CD4-positive, CD25-positive, alpha-beta regulatory T cell (primary cell): ENCODE measurements around the gene THSD7A. TPM values are rescaled to one million over a fixed set of nuclear protein-coding genes. Genes with fewer than 3 reads are reported as not detected.

Experiments used
- ATAC-seq, 2 donors: fragments of 150-1000 bp; cut with Tn5 transposase; one replicate each; pipeline ENCODE4 v1.10.0; 2021; ENCODE audit warnings: low read depth in 2 of 2, moderate number of reproducible peaks in 2 of 2, moderate library complexity in 1 of 2
- DNase-seq, 3 donors: peaks; one replicate each; pipeline versions ENCODE4 v3.0.0 to v3.0.0-alpha.2; 2012 to 2022; ENCODE audit warnings: mixed read lengths in 1 of 3
- H3K27ac ChIP-seq: one replicate; pipeline ENCODE4 v1.7.0; 2013; ENCODE audit warnings: mild to moderate bottlenecking, low read length; ENCODE audit not compliant: insufficient read depth, poor library complexity, severe bottlenecking
- H3K27me3 ChIP-seq: one replicate; pipeline ENCODE4 v1.7.0; 2013; ENCODE audit warnings: low read length; ENCODE audit not compliant: control insufficient read depth, insufficient read depth
- H3K36me3 ChIP-seq: one replicate; pipeline ENCODE4 v1.7.0; 2013; ENCODE audit warnings: mild to moderate bottlenecking, low read length, moderate library complexity; ENCODE audit not compliant: control insufficient read depth, insufficient read depth
- H3K4me1 ChIP-seq: 2 replicates; pipeline ENCODE4 v1.7.0; 2013; ENCODE audit warnings: mild to moderate bottlenecking, low read length; ENCODE audit not compliant: insufficient read depth, control insufficient read depth, poor library complexity, severe bottlenecking
- H3K4me3 ChIP-seq: one replicate; pipeline ENCODE4 v1.7.0; 2013; ENCODE audit warnings: low read depth, mild to moderate bottlenecking, low read length, moderate library complexity
- H3K9me3 ChIP-seq, 2 experiments: 1 replicate in 1 of 2; 2 replicates in 1 of 2; pipeline ENCODE4 v1.7.0; 2013; ENCODE audit warnings: low read length in 2 of 2, mild to moderate bottlenecking in 1 of 2, moderate library complexity in 1 of 2; ENCODE audit not compliant: control insufficient read depth in 2 of 2
- H3K27ac Mint-ChIP-seq, 3 donors: one replicate each; pipeline ENCODE4 v1.8.0; 2020 to 2022; ENCODE audit warnings: mild to moderate bottlenecking in 3 of 3, mixed read lengths in 3 of 3, moderate library complexity in 2 of 3
- H3K27me3 Mint-ChIP-seq: one replicate; pipeline ENCODE4 v1.8.0; 2022; ENCODE audit warnings: mild to moderate bottlenecking, mixed read lengths
- H3K36me3 Mint-ChIP-seq: one replicate; pipeline ENCODE4 v1.8.0; 2020; ENCODE audit warnings: mixed read lengths
- H3K4me1 Mint-ChIP-seq, 4 donors: one replicate each; pipeline ENCODE4 v1.8.0; 2020 to 2022; ENCODE audit warnings: mixed read lengths in 4 of 4, mild to moderate bottlenecking in 1 of 4
- H3K4me3 Mint-ChIP-seq, 4 donors: one replicate each; pipeline ENCODE4 v1.8.0; 2020 to 2022; ENCODE audit warnings: mild to moderate bottlenecking in 4 of 4, mixed read lengths in 4 of 4, moderate library complexity in 3 of 4
- H3K9me3 Mint-ChIP-seq, 7 donors: one replicate each; pipeline ENCODE4 v1.8.0; 2020 to 2022; ENCODE audit warnings: mixed read lengths in 7 of 7, mild to moderate bottlenecking in 3 of 7, moderate library complexity in 2 of 7
- polyA plus RNA-seq, 4 donors: library from polyadenylated mRNA; unstranded; fragments of 300-500 nt; fragmentation: Illumina TruSeq; gene quantifications; one replicate each; pipeline ENCODE4 v1.2.3, GENCODE V29; 2021
- total RNA-seq: library from RNA; stranded (reverse); gene quantifications from one replicate; pipeline ENCODE4 v1.2.3, GENCODE V29; 2022

THSD7A gene
- total and polyA plus RNA-seq, 5 donors from 2014 or later = 0.02 TPM; not detected in 4

DNA sequence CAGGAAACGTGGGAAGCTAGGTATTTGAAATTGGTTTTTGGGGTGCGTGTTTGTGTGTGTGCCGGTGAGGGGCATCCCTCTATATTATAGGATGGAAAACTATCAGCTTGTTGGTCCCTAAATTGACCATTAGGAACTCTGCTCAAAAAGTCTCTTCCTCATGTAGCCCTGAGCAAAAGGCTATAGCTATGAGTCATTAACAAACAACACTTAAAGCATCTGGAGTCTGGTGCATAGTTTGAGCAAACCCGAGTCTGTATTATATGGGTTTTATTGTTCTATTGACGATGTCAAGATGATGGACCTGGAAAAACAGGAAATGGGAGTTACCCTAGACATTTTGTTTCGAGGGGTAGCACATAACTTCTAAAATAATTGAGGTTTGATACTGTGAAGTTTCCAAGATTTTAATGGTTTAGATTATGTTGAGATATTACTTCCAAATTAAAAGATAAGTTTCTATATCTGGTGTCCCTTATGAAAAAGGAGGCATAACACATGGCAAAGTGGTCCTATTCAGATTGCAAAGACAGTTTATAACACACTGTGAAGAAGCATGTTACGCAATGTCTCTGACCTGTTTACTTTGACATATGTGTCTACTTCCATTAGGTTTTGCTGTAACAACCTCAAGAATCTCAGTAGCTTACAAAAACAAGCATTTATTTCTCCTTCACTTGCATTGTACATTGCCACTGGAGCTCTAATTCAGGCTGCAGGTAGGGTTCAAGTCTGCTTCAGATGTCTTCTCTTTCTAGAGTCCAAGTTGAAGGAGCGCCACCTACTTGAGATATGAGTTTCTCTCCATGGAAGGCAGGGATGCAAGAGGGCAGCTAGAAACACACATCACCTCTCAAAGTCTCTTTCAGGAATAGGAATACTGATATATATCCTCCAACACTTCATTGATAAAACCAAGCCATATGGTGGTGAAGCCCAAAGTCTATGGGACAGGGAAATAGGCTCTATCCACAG, 500.6 kb downstream of the THSD7A start:
- Histone ChIP-seq H3K4me1 (no peaks in the 10 kb centered on the region), H3K27me3 (no peaks in the 10 kb centered on the region), H3K9me3 (no peaks in the 10 kb centered on the region), H3K27ac (no peak overlapping the region), H3K4me3 (no peak overlapping the region), H3K36me3 (no peaks in the 10 kb centered on the region)
- no peaks in the 10 kb centered on the region for H3K9me3 Mint-ChIP-seq
- no peak overlapping the region for H3K4me3 Mint-ChIP-seq
- H3K27ac Mint-ChIP-seq = no peak overlapping the region
- ATAC-seq (no peak), DNase-seq (no peak)
- no peaks in the 10 kb centered on the region for H3K36me3 Mint-ChIP-seq
- H3K27me3 Mint-ChIP-seq = no peaks in the 10 kb centered on the region
- no peaks in the 10 kb centered on the region for H3K4me1 Mint-ChIP-seq

DNA sequence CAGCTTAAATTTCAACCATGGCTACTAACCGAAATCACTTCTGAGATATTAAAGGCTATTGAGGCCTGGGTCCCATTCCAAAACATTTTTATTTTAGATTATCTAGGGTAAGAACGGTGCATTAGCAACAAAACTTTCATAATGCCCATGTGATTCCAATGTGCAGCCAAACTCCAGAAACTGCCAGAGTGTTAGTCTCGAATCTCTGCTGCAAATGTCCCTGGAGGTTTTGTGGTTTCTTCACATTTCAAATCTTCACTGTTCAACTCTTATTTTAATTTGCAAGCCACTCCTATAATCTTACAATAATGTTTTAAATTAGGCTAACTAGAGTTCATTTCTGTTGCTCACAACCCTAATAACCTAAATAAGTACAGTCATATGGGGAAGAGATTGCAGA, 501.3 kb downstream of the THSD7A start:
- Histone ChIP-seq H3K4me3 (no peak overlapping the region), H3K9me3 (no peaks in the 10 kb centered on the region), H3K36me3 (no peaks in the 10 kb centered on the region), H3K4me1 (no peaks in the 10 kb centered on the region), H3K27ac (no peak overlapping the region), H3K27me3 (no peaks in the 10 kb centered on the region)
- H3K36me3 Mint-ChIP-seq = no peaks in the 10 kb centered on the region
- H3K27ac Mint-ChIP-seq = no peak overlapping the region
- no peaks in the 10 kb centered on the region for H3K4me1 Mint-ChIP-seq
- no peak overlapping the region for H3K4me3 Mint-ChIP-seq
- H3K9me3 Mint-ChIP-seq = no peaks in the 10 kb centered on the region
- no peaks in the 10 kb centered on the region for H3K27me3 Mint-ChIP-seq
- ATAC-seq = no peak
- DNase-seq = no peak

DNA sequence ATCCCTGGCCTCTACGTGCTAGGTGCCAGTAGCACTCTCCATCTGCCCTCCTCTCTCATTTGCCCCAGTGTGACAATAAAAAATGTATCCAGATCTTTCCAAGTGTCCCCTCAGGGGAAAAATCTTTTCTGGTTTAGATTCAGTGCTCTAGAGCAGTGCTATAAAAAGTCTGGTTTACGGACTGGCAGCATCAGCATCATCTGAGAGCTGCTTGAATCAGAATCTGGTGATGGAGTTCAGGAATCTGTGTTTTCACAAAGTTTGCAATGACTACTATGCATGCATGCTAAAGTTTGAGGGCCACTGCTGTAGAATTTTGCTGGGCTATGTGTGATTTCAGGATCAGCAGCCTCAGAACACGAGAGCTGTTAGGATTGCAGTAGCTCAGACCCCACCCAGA, 501.8 kb downstream of the THSD7A start:
- Mint-ChIP-seq H3K4me1 (no peaks in the 10 kb centered on the region), H3K36me3 (no peaks in the 10 kb centered on the region), H3K27me3 (no peaks in the 10 kb centered on the region), H3K9me3 (no peaks in the 10 kb centered on the region), H3K27ac (no peak overlapping the region), H3K4me3 (no peak overlapping the region)
- DNase-seq (no peak), ATAC-seq (no peak)
- Histone ChIP-seq H3K4me1 (no peaks in the 10 kb centered on the region), H3K27me3 (no peaks in the 10 kb centered on the region), H3K4me3 (no peak overlapping the region), H3K9me3 (no peaks in the 10 kb centered on the region), H3K27ac (no peak overlapping the region), H3K36me3 (no peaks in the 10 kb centered on the region)

DNA sequence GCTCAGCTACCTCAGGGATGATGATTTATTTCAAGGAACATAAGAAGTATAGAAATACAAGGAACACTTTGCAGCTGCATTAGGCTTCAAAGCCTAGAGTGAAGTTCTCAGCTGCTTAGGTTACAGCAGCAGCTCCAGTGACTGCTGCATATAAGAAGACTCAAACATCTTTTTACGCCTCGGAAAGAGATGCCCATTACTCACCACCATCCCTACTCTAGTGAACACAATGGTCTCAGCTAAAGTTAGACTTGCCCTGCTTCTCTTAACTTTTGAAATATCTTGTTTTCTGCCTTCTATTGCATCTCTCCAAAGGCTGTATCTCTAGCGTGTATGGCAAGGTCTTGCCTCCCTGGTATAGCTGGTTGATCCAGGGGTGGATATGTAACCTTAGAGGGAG, 502.4 kb downstream of the THSD7A start:
- no peaks in the 10 kb centered on the region for H3K9me3 ChIP-seq
- Mint-ChIP-seq H3K9me3 (no peaks in the 10 kb centered on the region), H3K4me3 (no peak overlapping the region), H3K27me3 (no peaks in the 10 kb centered on the region), H3K36me3 (no peaks in the 10 kb centered on the region), H3K27ac (no peak overlapping the region), H3K4me1 (no peaks in the 10 kb centered on the region)
- H3K27me3 ChIP-seq = no peaks in the 10 kb centered on the region
- DNase-seq (no peak), ATAC-seq (no peak)
- no peak overlapping the region for H3K4me3 ChIP-seq
- no peaks in the 10 kb centered on the region for H3K4me1 ChIP-seq
- no peak overlapping the region for H3K27ac ChIP-seq
- H3K36me3 ChIP-seq = no peaks in the 10 kb centered on the region

DNA sequence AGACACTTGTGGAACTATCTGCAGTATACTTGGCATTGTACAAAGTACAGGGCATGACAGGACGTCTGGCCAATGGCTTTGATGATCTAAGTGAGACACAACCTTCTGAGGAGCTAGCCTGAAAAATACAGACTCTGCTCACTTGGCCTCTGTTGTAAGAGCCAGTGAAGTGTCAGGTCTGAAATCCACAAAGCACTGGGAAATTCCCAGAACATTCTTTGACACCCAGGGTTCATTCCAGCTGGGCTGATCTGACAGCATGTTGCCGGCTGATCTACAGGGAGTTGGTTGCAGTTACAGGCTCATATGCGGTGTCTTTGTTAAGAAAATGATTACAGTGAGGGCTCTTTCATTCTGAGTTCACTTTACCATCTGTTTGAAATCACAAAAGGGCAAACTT, 503.7 kb downstream of the THSD7A start:
- Mint-ChIP-seq H3K4me3 (no peak overlapping the region), H3K27me3 (no peaks in the 10 kb centered on the region), H3K9me3 (no peaks in the 10 kb centered on the region), H3K36me3 (no peaks in the 10 kb centered on the region), H3K4me1 (no peaks in the 10 kb centered on the region), H3K27ac (no peak overlapping the region)
- H3K4me3 ChIP-seq = no peak overlapping the region
- no peaks in the 10 kb centered on the region for H3K36me3 ChIP-seq
- ATAC-seq = no peak
- no peaks in the 10 kb centered on the region for H3K27me3 ChIP-seq
- no peaks in the 10 kb centered on the region for H3K9me3 ChIP-seq
- no peak for DNase-seq
- H3K27ac ChIP-seq = no peak overlapping the region
- no peaks in the 10 kb centered on the region for H3K4me1 ChIP-seq

DNA sequence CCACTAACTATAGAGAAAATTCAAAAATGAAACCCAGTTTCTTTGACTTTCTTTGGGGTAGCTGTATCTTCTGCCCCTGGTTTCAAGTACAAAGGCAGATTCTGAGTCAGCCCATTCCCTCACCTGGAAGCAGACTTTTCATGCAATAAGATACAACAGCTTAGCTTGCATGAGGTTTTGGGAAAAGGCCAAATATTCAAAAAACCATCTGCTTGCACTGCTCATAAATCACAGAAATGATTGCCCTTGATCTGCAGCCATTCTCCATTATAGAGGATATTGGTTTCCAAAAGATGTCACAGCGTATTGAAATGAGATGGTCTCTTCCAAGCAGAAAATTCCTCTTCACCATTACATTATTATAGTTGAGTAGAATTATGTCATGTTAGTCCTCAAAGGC, 504.4 kb downstream of the THSD7A start:
- Histone ChIP-seq H3K4me3 (no peak overlapping the region), H3K27ac (no peak overlapping the region), H3K36me3 (no peaks in the 10 kb centered on the region), H3K9me3 (no peaks in the 10 kb centered on the region), H3K27me3 (no peaks in the 10 kb centered on the region), H3K4me1 (no peaks in the 10 kb centered on the region)
- H3K4me1 Mint-ChIP-seq = no peaks in the 10 kb centered on the region
- no peaks in the 10 kb centered on the region for H3K36me3 Mint-ChIP-seq
- H3K9me3 Mint-ChIP-seq = no peaks in the 10 kb centered on the region
- no peak overlapping the region for H3K27ac Mint-ChIP-seq
- H3K4me3 Mint-ChIP-seq = no peak overlapping the region
- DNase-seq = no peak
- no peak for ATAC-seq
- no peaks in the 10 kb centered on the region for H3K27me3 Mint-ChIP-seq
